Activated T-helper 17 cell treated with anti-CD3 and anti-CD28 coated beads, Interleukin-2, amount 50 U/mL, for 72 hours (primary cell): Measurements from ENCODE around the gene C6orf163. TPM values are rescaled to one million over a fixed set of nuclear protein-coding genes. Genes with fewer than 3 reads are reported as not detected.

Experiments
- ATAC-seq: fragments of 150-1000 bp; cut with Tn5 transposase; replicated peaks from 2 replicates; pipeline ENCODE4 v1.10.0; 2021; ENCODE audit warnings: mild to moderate bottlenecking, moderate library complexity
- H3K27ac Mint-ChIP-seq: one replicate; pipeline ENCODE4 v1.8.0; 2022; ENCODE audit warnings: mixed read lengths
- H3K27me3 Mint-ChIP-seq: one replicate; pipeline ENCODE4 v1.8.0; 2022; ENCODE audit warnings: mixed read lengths
- H3K36me3 Mint-ChIP-seq: one replicate; pipeline ENCODE4 v1.8.0; 2022; ENCODE audit warnings: low read depth, mild to moderate bottlenecking, mixed read lengths
- H3K4me1 Mint-ChIP-seq: one replicate; pipeline ENCODE4 v1.8.0; 2022; ENCODE audit warnings: mixed read lengths
- H3K4me3 Mint-ChIP-seq: one replicate; pipeline ENCODE4 v1.8.0; 2022; ENCODE audit warnings: mild to moderate bottlenecking, mixed read lengths
- H3K9me3 Mint-ChIP-seq: one replicate; pipeline ENCODE4 v1.8.0; 2022; ENCODE audit warnings: mixed read lengths
- total RNA-seq, 2 donors: library from RNA; stranded (reverse); gene quantifications; one replicate each; pipeline ENCODE4 v1.2.3, GENCODE V29; 2022

C6orf163 gene
- total RNA-seq, 2 donors from 2014 or later = 1.5 to 3.0 TPM

- Mint-ChIP-seq H3K36me3 (peaks cover 10% of the 10 kb centered on the region), H3K9me3 (no peaks in the 10 kb centered on the region), H3K4me3 (no peak overlapping the region), H3K4me1 (no peaks in the 10 kb centered on the region), H3K27ac (no peak overlapping the region), H3K27me3 (no peaks in the 10 kb centered on the region)
- ATAC-seq = no peak
Observed at GRCh38 chr6:87340230-87340629, 4.4 kb upstream of the C6orf163 start.

GRCh38 chr6:87341158-87341557 is 3.5 kb upstream of the C6orf163 start:
- no peak overlapping the region for H3K27ac Mint-ChIP-seq
- no peak for ATAC-seq

GRCh38 chr6:87341899-87342298 is 2.7 kb upstream of the C6orf163 start:
- no peak for ATAC-seq
- Mint-ChIP-seq H3K36me3 (peaks cover 10% of the 10 kb centered on the region), H3K4me1 (no peaks in the 10 kb centered on the region), H3K4me3 (no peak overlapping the region), H3K27me3 (no peaks in the 10 kb centered on the region), H3K27ac (no peak overlapping the region), H3K9me3 (no peaks in the 10 kb centered on the region)

More at GRCh38 chr6:87341158-87341557, 3.5 kb upstream of the C6orf163 start:
- Mint-ChIP-seq H3K4me3 (no peak overlapping the region), H3K9me3 (no peaks in the 10 kb centered on the region), H3K36me3 (peaks cover 10% of the 10 kb centered on the region), H3K27me3 (no peaks in the 10 kb centered on the region), H3K4me1 (no peaks in the 10 kb centered on the region)

GRCh38 chr6:87342829-87343228 is 1.8 kb upstream of the C6orf163 start:
- no peak for ATAC-seq
- Mint-ChIP-seq H3K4me3 (no peak overlapping the region), H3K27me3 (no peaks in the 10 kb centered on the region), H3K27ac (peak overlapping the region; percentile 44), H3K36me3 (peaks cover 10% of the 10 kb centered on the region), H3K4me1 (no peaks in the 10 kb centered on the region), H3K9me3 (no peaks in the 10 kb centered on the region)

- no peaks in the 10 kb centered on the region for H3K4me1 Mint-ChIP-seq
- H3K36me3 Mint-ChIP-seq = peaks cover 2% of the 10 kb centered on the region
- no peaks in the 10 kb centered on the region for H3K9me3 Mint-ChIP-seq
- H3K27ac Mint-ChIP-seq = no peak overlapping the region
- ATAC-seq = no peak
- H3K27me3 Mint-ChIP-seq = no peaks in the 10 kb centered on the region
- no peak overlapping the region for H3K4me3 Mint-ChIP-seq
Observed at GRCh38 chr6:87346700-87347099, 2.1 kb downstream of the C6orf163 start.

- no peak for ATAC-seq
- Mint-ChIP-seq H3K27me3 (no peaks in the 10 kb centered on the region), H3K27ac (no peak overlapping the region), H3K4me3 (no peak overlapping the region), H3K36me3 (no peaks in the 10 kb centered on the region), H3K9me3 (no peaks in the 10 kb centered on the region), H3K4me1 (no peaks in the 10 kb centered on the region)
Observed at GRCh38 chr6:87349896-87350295, 5.3 kb downstream of the C6orf163 start.

DNA sequence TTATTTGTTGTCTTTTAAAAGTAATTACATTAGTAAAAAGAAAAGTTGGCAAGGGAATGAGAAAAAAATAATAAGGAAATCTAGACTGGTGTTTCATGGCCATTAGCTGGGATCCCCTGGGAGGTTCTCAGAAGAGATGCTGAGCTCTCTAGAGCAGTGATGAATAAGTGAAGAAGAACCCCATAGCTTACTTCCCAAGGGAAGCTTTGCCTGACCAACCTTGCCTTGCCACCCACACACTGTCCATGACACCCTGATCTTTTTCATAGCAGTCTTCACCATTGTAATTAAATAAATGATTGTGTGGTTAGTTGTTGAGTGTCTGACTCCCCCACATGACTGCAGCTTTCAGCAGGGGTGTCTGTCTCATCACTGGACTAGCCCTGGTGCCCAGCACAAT is 5.9 kb downstream of the C6orf163 start:
- ATAC-seq = no peak
- no peaks in the 10 kb centered on the region for H3K4me1 Mint-ChIP-seq
- H3K4me3 Mint-ChIP-seq = no peak overlapping the region
- no peaks in the 10 kb centered on the region for H3K9me3 Mint-ChIP-seq
- H3K27me3 Mint-ChIP-seq = no peaks in the 10 kb centered on the region
- no peak overlapping the region for H3K27ac Mint-ChIP-seq
- no peaks in the 10 kb centered on the region for H3K36me3 Mint-ChIP-seq

GRCh38 chr6:87351583-87351982 is 7.0 kb downstream of the C6orf163 start:
- no peak overlapping the region for H3K27ac Mint-ChIP-seq
- H3K9me3 Mint-ChIP-seq = no peaks in the 10 kb centered on the region
- H3K36me3 Mint-ChIP-seq = no peaks in the 10 kb centered on the region
- H3K4me1 Mint-ChIP-seq = no peaks in the 10 kb centered on the region
- ATAC-seq = no peak
- no peak overlapping the region for H3K4me3 Mint-ChIP-seq
- H3K27me3 Mint-ChIP-seq = no peaks in the 10 kb centered on the region

- Mint-ChIP-seq H3K27me3 (no peaks in the 10 kb centered on the region), H3K4me1 (no peaks in the 10 kb centered on the region), H3K27ac (no peak overlapping the region), H3K9me3 (no peaks in the 10 kb centered on the region), H3K4me3 (no peak overlapping the region), H3K36me3 (no peaks in the 10 kb centered on the region)
- ATAC-seq = no peak
Observed at GRCh38 chr6:87356181-87356580, 11.6 kb downstream of the C6orf163 start.

DNA sequence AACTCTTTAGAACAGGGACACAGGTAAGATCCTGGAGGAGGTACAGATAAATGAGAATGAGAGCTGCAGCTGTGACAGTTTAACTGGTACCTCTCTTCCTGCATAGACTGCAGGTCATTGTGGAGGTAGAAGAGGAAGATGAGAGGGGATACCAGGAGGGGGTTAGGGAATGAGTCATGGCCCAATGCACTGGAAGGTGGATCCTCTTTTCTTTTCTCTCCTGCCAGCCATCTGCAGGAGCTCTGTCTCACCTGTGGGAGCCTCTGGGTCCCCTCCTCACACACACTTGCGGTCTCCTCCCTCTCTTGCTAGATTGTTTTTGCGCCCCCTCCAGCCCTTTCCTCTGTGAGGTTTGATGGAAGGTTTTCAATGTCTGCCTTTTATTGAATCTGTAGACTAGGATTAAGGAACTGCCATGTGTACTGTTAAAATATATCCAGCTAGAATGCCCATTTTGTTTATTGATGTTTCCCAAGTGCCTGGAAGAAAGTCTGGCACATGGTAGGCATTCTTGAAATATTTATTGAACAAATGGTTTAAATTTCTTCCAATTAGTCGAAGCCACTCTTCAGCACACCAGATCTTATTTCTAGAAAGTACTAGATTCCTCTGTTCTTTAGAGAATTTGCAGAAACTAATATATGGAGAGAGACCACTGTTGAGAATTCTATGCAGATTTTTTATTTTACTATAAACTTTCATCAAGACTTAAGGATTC is 13.0 kb downstream of the C6orf163 start:
- Mint-ChIP-seq H3K4me3 (no peak overlapping the region), H3K36me3 (no peaks in the 10 kb centered on the region), H3K27me3 (no peaks in the 10 kb centered on the region), H3K4me1 (no peaks in the 10 kb centered on the region), H3K9me3 (no peaks in the 10 kb centered on the region), H3K27ac (no peak overlapping the region)
- no peak for ATAC-seq

DNA sequence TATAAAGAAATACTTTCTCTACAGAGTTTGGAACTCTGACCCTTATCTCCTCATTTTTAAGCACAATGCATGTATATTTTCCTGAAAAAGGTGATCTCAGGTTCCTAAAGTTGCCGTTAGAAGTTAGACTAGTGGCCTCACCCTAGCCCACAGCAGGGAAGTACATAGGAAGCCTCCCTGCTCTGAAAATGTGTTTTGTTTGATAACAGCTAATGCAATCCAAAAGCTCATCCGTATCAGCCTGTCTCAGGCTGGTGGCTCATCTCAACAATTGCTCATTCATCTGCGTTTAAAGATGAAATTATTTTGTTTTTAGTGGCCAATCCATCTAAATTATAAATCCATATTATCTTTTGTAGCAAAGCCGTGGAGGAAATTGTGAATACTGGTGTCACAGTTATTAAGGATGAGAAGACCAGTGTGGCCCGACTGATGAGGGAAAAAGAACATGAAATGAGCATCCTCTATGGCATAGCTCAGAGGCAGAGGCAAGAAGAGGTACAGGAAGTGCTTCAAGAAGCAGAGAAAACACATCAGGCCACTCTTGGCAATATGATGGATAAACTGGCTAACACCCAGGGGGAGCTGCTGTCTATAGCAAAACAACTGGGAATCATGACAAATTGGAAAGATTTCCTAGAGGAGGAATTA is 20.1 kb downstream of the C6orf163 start:
- H3K36me3 Mint-ChIP-seq = no peaks in the 10 kb centered on the region
- H3K9me3 Mint-ChIP-seq = no peaks in the 10 kb centered on the region
- no peak for ATAC-seq
- H3K4me1 Mint-ChIP-seq = no peaks in the 10 kb centered on the region
- no peak overlapping the region for H3K27ac Mint-ChIP-seq
- H3K4me3 Mint-ChIP-seq = no peak overlapping the region
- H3K27me3 Mint-ChIP-seq = no peaks in the 10 kb centered on the region

- H3K27me3 Mint-ChIP-seq = no peaks in the 10 kb centered on the region
- no peaks in the 10 kb centered on the region for H3K36me3 Mint-ChIP-seq
- no peak overlapping the region for H3K4me3 Mint-ChIP-seq
- H3K27ac Mint-ChIP-seq = no peak overlapping the region
- ATAC-seq = no peak
- no peaks in the 10 kb centered on the region for H3K9me3 Mint-ChIP-seq
- H3K4me1 Mint-ChIP-seq = no peaks in the 10 kb centered on the region
Observed at GRCh38 chr6:87366072-87366827, 21.6 kb downstream of the C6orf163 start.

- ATAC-seq = no peak
Observed at GRCh38 chr6:87366899-87367298, 22.3 kb downstream of the C6orf163 start.

DNA sequence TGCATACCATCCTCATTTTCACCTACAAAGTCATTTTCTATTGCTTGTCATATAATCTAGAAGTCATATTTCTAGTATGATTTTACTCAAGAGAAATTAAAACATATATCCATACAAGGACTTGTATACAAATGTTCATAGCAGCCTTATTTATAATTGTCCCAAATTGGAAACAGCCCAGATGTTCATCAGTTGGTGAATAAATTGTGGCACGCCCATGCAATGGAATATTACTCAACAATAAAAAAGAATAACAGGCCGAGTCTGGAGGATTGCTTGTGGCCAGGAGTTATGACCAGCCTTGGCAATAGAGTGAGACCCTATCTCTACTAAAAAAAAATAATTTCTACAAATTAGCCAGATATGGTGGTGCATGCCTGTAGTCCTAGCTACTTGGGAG is 28.8 kb downstream of the C6orf163 start:
- Mint-ChIP-seq H3K27ac (no peak overlapping the region), H3K4me1 (no peaks in the 10 kb centered on the region), H3K36me3 (no peaks in the 10 kb centered on the region), H3K27me3 (no peaks in the 10 kb centered on the region), H3K9me3 (no peaks in the 10 kb centered on the region), H3K4me3 (no peak overlapping the region)
- no peak for ATAC-seq

More at GRCh38 chr6:87366899-87367298, 22.3 kb downstream of the C6orf163 start:
- Mint-ChIP-seq H3K4me1 (no peaks in the 10 kb centered on the region), H3K9me3 (no peaks in the 10 kb centered on the region), H3K27me3 (no peaks in the 10 kb centered on the region), H3K27ac (no peak overlapping the region), H3K4me3 (no peak overlapping the region), H3K36me3 (no peaks in the 10 kb centered on the region)

DNA sequence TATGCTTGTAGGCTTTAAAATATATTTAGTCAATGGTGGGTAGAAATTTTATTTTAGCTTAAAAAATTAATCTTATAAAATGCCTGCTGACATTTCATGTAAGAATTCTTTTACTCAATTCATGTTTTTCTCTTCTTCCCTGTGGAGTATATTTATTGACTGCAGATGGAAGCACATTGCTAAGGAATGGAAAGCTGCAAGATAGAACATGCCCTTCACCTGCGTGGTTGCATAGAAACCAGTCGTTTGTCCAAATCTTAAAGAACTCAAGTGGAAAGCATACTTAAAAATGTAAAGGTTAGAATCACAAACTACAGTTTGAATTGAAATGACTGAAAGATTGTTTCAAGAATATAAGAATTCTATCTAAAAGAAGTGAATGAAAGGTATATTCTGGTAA is 30.7 kb downstream of the C6orf163 start:
- no peaks in the 10 kb centered on the region for H3K9me3 Mint-ChIP-seq
- no peaks in the 10 kb centered on the region for H3K4me1 Mint-ChIP-seq
- no peaks in the 10 kb centered on the region for H3K36me3 Mint-ChIP-seq
- ATAC-seq = no peak
- no peak overlapping the region for H3K4me3 Mint-ChIP-seq
- no peak overlapping the region for H3K27ac Mint-ChIP-seq
- no peaks in the 10 kb centered on the region for H3K27me3 Mint-ChIP-seq
